SH-SY5Y (cell line): ENCODE results near the gene CCDC15.

Experiments
- GATA2 ChIP-seq: IDR thresholded peaks from 2 replicates; pipeline ENCODE4 v1.6.1; 2011; ENCODE audit warnings: mild to moderate bottlenecking, low read depth, low read length
- GATA3 ChIP-seq: IDR thresholded peaks from 2 replicates; pipeline ENCODE4 v1.6.1; 2011; ENCODE audit warnings: low read depth, mild to moderate bottlenecking, low read length, moderate library complexity

CCDC15 gene

GRCh38 chr11:125085301-125086081 lies 131.5 kb downstream of the CCDC15 start:
- TF ChIP-seq GATA3 (no peak), GATA2 (no peak)

- TF ChIP-seq GATA2 (no peak), GATA3 (no peak)
Measured at GRCh38 chr11:125086633-125087296, 132.8 kb downstream of the CCDC15 start.

GRCh38 chr11:125088123-125088522 lies 134.1 kb downstream of the CCDC15 start:
- no peak for TF ChIP-seq GATA2
- TF ChIP-seq GATA3, result no peak

GRCh38 chr11:125088576-125089455 lies 134.8 kb downstream of the CCDC15 start:
- TF ChIP-seq GATA3, result no peak
- TF ChIP-seq GATA2, result no peak

GRCh38 chr11:125090816-125091215 lies 136.8 kb downstream of the CCDC15 start:
- no peak for TF ChIP-seq GATA2
- TF ChIP-seq GATA3, result no peak
